SK-N-SH (cell line): ENCODE measurements around the gene B3GALT5. TPM values are rescaled to one million over a fixed set of nuclear protein-coding genes. Genes with fewer than 3 reads are reported as not detected.

Experiments
- CTCF ChIA-PET: fragments of 300-600, 350-600 bp; formaldehyde crosslinking; extraction: SDS; loops from one replicate; lab custom pipeline; 2021; lab: Yijun Ruan, JAX
- POLR2A ChIA-PET: fragments of 350-600 bp; sonication (Branson Sonifier 250); formaldehyde crosslinking; extraction: SDS; loops from one replicate; lab custom pipeline; 2020; ENCODE audit warnings: antibody characterized with exemption, inconsistent platforms; lab: Yijun Ruan, JAX
- DNase-seq: peaks from one replicate; pipeline ENCODE4 v3.0.0; 2012
- H2AFZ ChIP-seq: fragments of 200-600 bp; sonication (generic); 2 replicates; pipeline ENCODE4 v1.8.1; 2016; ENCODE audit warnings: antibody characterized with exemption, mild to moderate bottlenecking, low read depth
- H3F3A ChIP-seq: fragments of 200-600 bp; sonication (generic); replicated peaks from 2 replicates; pipeline ENCODE3; 2016; ENCODE audit warnings: antibody characterized with exemption, mild to moderate bottlenecking; ENCODE audit not compliant: insufficient read depth
- H3K27ac ChIP-seq, 2 experiments: fragments of 200-500 bp in 1 of 2; fragments of 200-600 bp in 1 of 2; sonication (Bioruptor generic) in 1 of 2; sonication (generic), shearing (Covaris generic) in 1 of 2; 2 replicates each; pipeline versions ENCODE4 v1.5.1 to v1.6.1; 2014 to 2016; ENCODE audit warnings: low read depth in 2 of 2, inconsistent platforms in 1 of 2, low read length in 1 of 2, mild to moderate bottlenecking in 1 of 2, mixed read lengths in 1 of 2
- H3K27me3 ChIP-seq: fragments of 200-600 bp; sonication (generic), shearing (Covaris generic); 2 replicates; pipeline ENCODE4 v1.6.1; 2016; ENCODE audit warnings: mixed run types; ENCODE audit not compliant: insufficient read depth
- H3K36me3 ChIP-seq, 2 experiments: fragments of 200-500 bp in 1 of 2; fragments of 200-600 bp in 1 of 2; sonication (Bioruptor generic) in 1 of 2; sonication (generic) in 1 of 2; replicated peaks in 1 of 2; 2 replicates each; pipeline versions ENCODE3 to v1.5.1; 2014 to 2016; ENCODE audit warnings: low read length in 1 of 2, mild to moderate bottlenecking in 1 of 2; ENCODE audit not compliant: insufficient read depth in 2 of 2, control insufficient read depth in 1 of 2
- H3K4me1 ChIP-seq, 2 experiments: fragments of 200-500 bp in 1 of 2; fragments of 200-600 bp in 1 of 2; sonication (Bioruptor generic) in 1 of 2; sonication (generic), shearing (Covaris generic) in 1 of 2; 2 replicates each; pipeline versions ENCODE4 v1.5.1 to v1.6.1; 2014 to 2016; ENCODE audit warnings: low read depth in 1 of 2, low read length in 1 of 2, mixed run types in 1 of 2; ENCODE audit not compliant: insufficient read depth in 2 of 2, control insufficient read depth in 1 of 2
- H3K4me2 ChIP-seq: fragments of 200-600 bp; sonication (generic), shearing (Covaris generic); 2 replicates; pipeline ENCODE4 v1.6.1; 2017; ENCODE audit warnings: mixed run types
- H3K4me3 ChIP-seq, 2 experiments: fragments of 200-500 bp in 1 of 2; fragments of 200-600 bp in 1 of 2; sonication (Bioruptor generic) in 1 of 2; sonication (generic), shearing (Covaris generic) in 1 of 2; 2 replicates each; pipeline versions ENCODE4 v1.5.1 to v1.8.1; 2014 to 2016; ENCODE audit warnings: low read depth in 2 of 2, inconsistent platforms in 1 of 2, low read length in 1 of 2, mild to moderate bottlenecking in 1 of 2, mixed read lengths in 1 of 2, moderate library complexity in 1 of 2
- H3K79me2 ChIP-seq: fragments of 200-600 bp; sonication (generic); 2 replicates; pipeline ENCODE4 v1.8.1; 2017; ENCODE audit warnings: mild to moderate bottlenecking; ENCODE audit not compliant: insufficient read depth
- H3K9ac ChIP-seq: fragments of 200-600 bp; sonication (generic); 2 replicates; pipeline ENCODE4 v1.6.1; 2017; ENCODE audit warnings: mixed run types
- H3K9me2 ChIP-seq: fragments of 200-600 bp; sonication (generic); 2 replicates; pipeline ENCODE4 v1.6.1; 2017; ENCODE audit warnings: mixed run types
- H3K9me3 ChIP-seq: fragments of 200-600 bp; sonication (generic); 2 replicates; pipeline ENCODE4 v1.6.1; 2017; ENCODE audit warnings: mixed run types, mild to moderate bottlenecking, moderate library complexity
- H4K20me1 ChIP-seq: fragments of 200-600 bp; sonication (generic); 2 replicates; pipeline ENCODE4 v1.6.1; 2017; ENCODE audit warnings: mild to moderate bottlenecking, mixed run types; ENCODE audit not compliant: insufficient read depth
- CHD2 ChIP-seq: fragments of 150-350 bp; IDR thresholded peaks from 2 replicates; pipeline ENCODE4 v1.6.1; 2018; ENCODE audit warnings: low read length; ENCODE audit not compliant: partially characterized antibody
- FOSL2 ChIP-seq: IDR thresholded peaks from 2 replicates; pipeline ENCODE4 v1.4.0; 2012; ENCODE audit warnings: low read depth, mild to moderate bottlenecking, moderate library complexity, borderline replicate concordance
- FOXM1 ChIP-seq: IDR thresholded peaks from 2 replicates; pipeline ENCODE4 v1.4.0; 2012; ENCODE audit warnings: low read depth, mild to moderate bottlenecking
- JUND ChIP-seq: IDR thresholded peaks from 2 replicates; pipeline ENCODE4 v1.4.0; 2012
- MXI1 ChIP-seq: IDR thresholded peaks from 2 replicates; pipeline ENCODE4 v1.6.1; 2012; ENCODE audit warnings: mild to moderate bottlenecking, low read depth, low read length, improper control_type of control experiment
- NFIC ChIP-seq: IDR thresholded peaks from 2 replicates; pipeline ENCODE4 v1.4.0; 2012; ENCODE audit warnings: borderline replicate concordance
- POLR2AphosphoS5 ChIP-seq: IDR thresholded peaks from 2 replicates; pipeline ENCODE4 v1.6.1; 2012; ENCODE audit warnings: low read depth, low read length
- RCOR1 ChIP-seq: fragments of 150-350 bp; IDR thresholded peaks from 2 replicates; pipeline ENCODE4 v1.6.1; 2017; ENCODE audit warnings: antibody characterized with exemption, low read length
- SIN3A ChIP-seq: IDR thresholded peaks from 2 replicates; pipeline ENCODE4 v1.6.1; 2012; ENCODE audit warnings: low read depth, mild to moderate bottlenecking, low read length, moderate library complexity, borderline replicate concordance
- TCF12 ChIP-seq: IDR thresholded peaks from 2 replicates; pipeline ENCODE4 v1.4.0; 2012
- YY1 ChIP-seq: IDR thresholded peaks from 2 replicates; pipeline ENCODE4 v1.4.0; 2012; ENCODE audit warnings: low read depth, mild to moderate bottlenecking
- ZBTB33 ChIP-seq: IDR thresholded peaks from 2 replicates; pipeline ENCODE4 v1.4.0; 2012; ENCODE audit warnings: low read depth, borderline replicate concordance
- WGBS: methylation state at CpG from one replicate; pipeline ENCODE4 v1.1.6; 2017; ENCODE audit warnings: low lambda C conversion rate; 5-methylcytosine and 5-hydroxymethylcytosine counted together
- polyA plus RNA-seq, 3 experiments: library from polyadenylated mRNA; depleted of rRNA; stranded (reverse); fragments of >200 nt; gene quantifications; 2 replicates each; pipeline ENCODE4 v1.2.3, GENCODE V29; 2012
- TF ChIP-seq, protein P1 (sequence below): IDR thresholded peaks from 2 replicates; pipeline ENCODE4 v1.4.0; 2012; ENCODE audit warnings: low read depth, borderline replicate concordance
- TF ChIP-seq, protein P2 (sequence below): fragments of 150-350 bp; IDR thresholded peaks from 2 replicates; pipeline ENCODE4 v1.6.1; 2017; ENCODE audit warnings: antibody characterized with exemption, low read length, low read depth, borderline replicate concordance

Gene B3GALT5
- polyA plus RNA-seq, 1 of the 3 experiments (the other 2 are of a cell fraction): 0.35 TPM

- H3K4me2 ChIP-seq: no peak overlapping the region
- no peak for TF ChIP-seq RCOR1
- no peak for TF ChIP-seq CHD2
- no peak for TF ChIP-seq FOXM1
- H2AFZ ChIP-seq: no peak overlapping the region
- DNase-seq: no peak
- H3K27me3 ChIP-seq: no peaks in the 10 kb centered on the region
- POLR2A ChIA-PET: no interaction called here
- no peaks in the 10 kb centered on the region for H3K36me3 ChIP-seq
- no peak overlapping the region for H3K9ac ChIP-seq
- no peak overlapping the region for H3K4me3 ChIP-seq
- CTCF ChIA-PET: interaction anchor here (1.3 to 17.0 kb wide), 2 partner anchors 188 to 195 kb away, joined by 5 to 244 read pairs; no protein-coding TSS in a partner anchor
- H3K27ac ChIP-seq: no peak overlapping the region
- WGBS: 64% methylated on average over 7 of the region's 8 CpGs
- no peaks in the 10 kb centered on the region for H3K4me1 ChIP-seq
- no peaks in the 10 kb centered on the region for H3K9me3 ChIP-seq
- H3K79me2 ChIP-seq: no peaks in the 10 kb centered on the region
- no peaks in the 10 kb centered on the region for H4K20me1 ChIP-seq
- no peaks in the 10 kb centered on the region for H3F3A ChIP-seq
- no peaks in the 10 kb centered on the region for H3K9me2 ChIP-seq
Observed at GRCh38 chr21:39710866-39711265, 98.1 kb downstream of the B3GALT5 start.

DNA sequence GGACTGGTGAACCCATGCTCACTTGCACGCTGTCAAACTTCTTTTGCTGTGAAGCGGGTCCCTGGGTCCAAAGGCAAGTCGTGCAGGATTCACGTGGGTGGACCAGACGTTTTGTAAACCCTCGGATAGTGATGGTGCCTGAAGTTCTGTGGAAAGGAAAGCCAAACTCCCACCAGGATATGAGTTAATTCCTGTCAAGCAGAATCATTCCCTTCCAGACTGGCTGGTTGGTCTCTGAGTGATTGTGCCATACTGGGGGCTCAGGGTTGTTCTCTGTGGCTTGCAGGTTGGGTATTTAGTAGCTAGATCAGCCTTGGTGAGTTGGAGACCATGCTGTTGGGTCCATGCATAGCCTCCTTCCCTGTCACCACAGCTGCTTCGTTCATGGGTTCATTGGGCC lies 99.5 kb downstream of the B3GALT5 start:
- H3K9me2 ChIP-seq: no peaks in the 10 kb centered on the region
- 62% methylated on average over 7 of the region's 7 CpGs for WGBS
- H3F3A ChIP-seq: no peaks in the 10 kb centered on the region
- H4K20me1 ChIP-seq: no peaks in the 10 kb centered on the region
- TF ChIP-seq JUND (no peak), SIN3A (no peak), POLR2AphosphoS5 (no peak), ZBTB33 (no peak), MXI1 (no peak), YY1 (no peak), FOSL2 (no peak), NFIC (no peak), TCF12 (no peak), CHD2 (no peak)
- TF ChIP-seq, protein P1, sequence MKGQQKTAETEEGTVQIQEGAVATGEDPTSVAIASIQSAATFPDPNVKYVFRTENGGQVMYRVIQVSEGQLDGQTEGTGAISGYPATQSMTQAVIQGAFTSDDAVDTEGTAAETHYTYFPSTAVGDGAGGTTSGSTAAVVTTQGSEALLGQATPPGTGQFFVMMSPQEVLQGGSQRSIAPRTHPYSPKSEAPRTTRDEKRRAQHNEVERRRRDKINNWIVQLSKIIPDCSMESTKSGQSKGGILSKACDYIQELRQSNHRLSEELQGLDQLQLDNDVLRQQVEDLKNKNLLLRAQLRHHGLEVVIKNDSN: no peak
- TF ChIP-seq, protein P2, sequence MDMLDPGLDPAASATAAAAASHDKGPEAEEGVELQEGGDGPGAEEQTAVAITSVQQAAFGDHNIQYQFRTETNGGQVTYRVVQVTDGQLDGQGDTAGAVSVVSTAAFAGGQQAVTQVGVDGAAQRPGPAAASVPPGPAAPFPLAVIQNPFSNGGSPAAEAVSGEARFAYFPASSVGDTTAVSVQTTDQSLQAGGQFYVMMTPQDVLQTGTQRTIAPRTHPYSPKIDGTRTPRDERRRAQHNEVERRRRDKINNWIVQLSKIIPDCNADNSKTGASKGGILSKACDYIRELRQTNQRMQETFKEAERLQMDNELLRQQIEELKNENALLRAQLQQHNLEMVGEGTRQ: no peak
- H3K4me3 ChIP-seq: no peak overlapping the region
- H3K36me3 ChIP-seq: no peaks in the 10 kb centered on the region
- no peak overlapping the region for H3K27ac ChIP-seq
- H2AFZ ChIP-seq: no peak overlapping the region
- no peaks in the 10 kb centered on the region for H3K27me3 ChIP-seq
- H3K79me2 ChIP-seq: no peaks in the 10 kb centered on the region
- POLR2A ChIA-PET: interaction anchor here (0.5 kb wide), 1 partner anchor 110 kb away, joined by 3 read pairs; no protein-coding TSS in a partner anchor
- no peak overlapping the region for H3K9ac ChIP-seq
- no peaks in the 10 kb centered on the region for H3K4me1 ChIP-seq
- no peak for DNase-seq
- CTCF ChIA-PET: interaction anchor here (0.9 to 17.0 kb wide), 2 partner anchors 188 to 196 kb away, joined by 3 to 244 read pairs; no protein-coding TSS in a partner anchor
- no peak overlapping the region for H3K4me2 ChIP-seq
- H3K9me3 ChIP-seq: no peaks in the 10 kb centered on the region
